GM23248 (cell line): ENCODE results near the gene PRPH2. TPM values are rescaled to one million over a fixed set of nuclear protein-coding genes. Genes with fewer than 3 reads are reported as not detected.
"Not testable (repeated sequence)": the region's sequence is repeated elsewhere in the genome, so short reads cannot be mapped to it uniquely, and the experiment has no call there.

Source experiments
- DNase-seq: peaks from one replicate; pipeline ENCODE4 v3.0.0-alpha.2; 2015
- H2AFZ ChIP-seq: fragments of 200-600 bp; sonication (generic); 2 replicates; pipeline ENCODE4 v1.6.1; 2016; ENCODE audit warnings: antibody characterized with exemption
- H3F3A ChIP-seq: fragments of 200-600 bp; sonication (generic); 2 replicates; pipeline ENCODE4 v1.6.1; 2016; ENCODE audit warnings: mild to moderate bottlenecking, antibody characterized with exemption, mixed run types; ENCODE audit not compliant: insufficient read depth
- H3K27ac ChIP-seq: fragments of 200-600 bp; sonication (generic); 2 replicates; pipeline ENCODE4 v1.5.1; 2016; ENCODE audit warnings: mild to moderate bottlenecking
- H3K27me3 ChIP-seq: fragments of 200-600 bp; sonication (generic); replicated peaks from 2 replicates; pipeline ENCODE4 v1.6.1; 2016; ENCODE audit warnings: mild to moderate bottlenecking; ENCODE audit not compliant: insufficient read depth
- H3K36me3 ChIP-seq: fragments of 200-600 bp; sonication (generic); 2 replicates; pipeline ENCODE4 v1.6.1; 2016; ENCODE audit warnings: low read depth, mild to moderate bottlenecking
- H3K4me1 ChIP-seq: fragments of 200-600 bp; sonication (generic); 2 replicates; pipeline ENCODE4 v1.6.1; 2016; ENCODE audit warnings: mild to moderate bottlenecking; ENCODE audit not compliant: insufficient read depth
- H3K4me2 ChIP-seq: fragments of 200-600 bp; sonication (generic); one replicate; pipeline ENCODE4 v1.6.1; 2016; ENCODE audit warnings: mild to moderate bottlenecking; ENCODE audit not compliant: unreplicated experiment
- H3K4me3 ChIP-seq: fragments of 200-600 bp; sonication (generic); 2 replicates; pipeline ENCODE4 v1.5.1; 2016; ENCODE audit warnings: mild to moderate bottlenecking
- H3K79me2 ChIP-seq: fragments of 200-600 bp; sonication (generic); 2 replicates; pipeline ENCODE4 v1.6.1; 2016; ENCODE audit warnings: mild to moderate bottlenecking; ENCODE audit not compliant: insufficient read depth
- H3K9ac ChIP-seq: fragments of 200-600 bp; sonication (generic); 2 replicates; pipeline ENCODE4 v1.6.1; 2016; ENCODE audit warnings: mild to moderate bottlenecking
- H3K9me2 ChIP-seq: fragments of 200-600 bp; sonication (generic); 2 replicates; pipeline ENCODE4 v1.6.1; 2016; ENCODE audit warnings: mixed run types, mild to moderate bottlenecking, moderate library complexity; ENCODE audit not compliant: insufficient read depth
- H3K9me3 ChIP-seq: fragments of 200-600 bp; sonication (generic); one replicate; pipeline ENCODE4 v1.6.1; 2017; ENCODE audit warnings: low read depth
- H4K20me1 ChIP-seq: fragments of 200-600 bp; sonication (generic); 2 replicates; pipeline ENCODE4 v1.6.0; 2016; ENCODE audit not compliant: insufficient read depth
- EZH2 ChIP-seq: fragments of 200-600 bp; sonication (generic); IDR thresholded peaks from 2 replicates; pipeline ENCODE4 v1.6.1; 2018; ENCODE audit warnings: antibody characterized with exemption, mild to moderate bottlenecking; ENCODE audit not compliant: insufficient read depth, poor library complexity, severe bottlenecking
- EZH2phosphoT487 ChIP-seq: fragments of 200-600 bp; sonication (generic); IDR thresholded peaks from 2 replicates; pipeline ENCODE4 v1.6.1; 2018; ENCODE audit warnings: antibody characterized with exemption, moderate library complexity, mild to moderate bottlenecking, low read depth; ENCODE audit not compliant: insufficient read depth
- WGBS, 2 experiments: methylation state at CpG; one replicate each; pipeline ENCODE4 v1.1.6; 2015 to 2017; ENCODE audit warnings: low lambda C conversion rate in 2 of 2, low coverage in 1 of 2; ENCODE audit errors: missing lambda C conversion rate in 2 of 2; 5-methylcytosine and 5-hydroxymethylcytosine counted together
- in situ Hi-C: fragments of 300-500 bp; cut with MboI; formaldehyde crosslinking; loops from 2 replicates; pipeline ENCODE4 v1.15.0; 2020
- polyA plus RNA-seq: library from polyadenylated mRNA; unstranded; fragments of >200 nt; fragmentation: Nextera tagmentation; extraction: Ambion mirVana; gene quantifications from 2 replicates; pipeline ENCODE4 v1.2.1, GENCODE V29; 2016
- total RNA-seq: library from RNA; depleted of rRNA; stranded (reverse); fragments of >200 nt; shearing (Covaris generic); gene quantifications from 2 replicates; pipeline ENCODE4 v1.2.3, GENCODE V29; 2014

PRPH2 gene
- total and polyA plus RNA-seq, 2 experiments from 2014 or later = 1.5 to 1.7 TPM

DNA sequence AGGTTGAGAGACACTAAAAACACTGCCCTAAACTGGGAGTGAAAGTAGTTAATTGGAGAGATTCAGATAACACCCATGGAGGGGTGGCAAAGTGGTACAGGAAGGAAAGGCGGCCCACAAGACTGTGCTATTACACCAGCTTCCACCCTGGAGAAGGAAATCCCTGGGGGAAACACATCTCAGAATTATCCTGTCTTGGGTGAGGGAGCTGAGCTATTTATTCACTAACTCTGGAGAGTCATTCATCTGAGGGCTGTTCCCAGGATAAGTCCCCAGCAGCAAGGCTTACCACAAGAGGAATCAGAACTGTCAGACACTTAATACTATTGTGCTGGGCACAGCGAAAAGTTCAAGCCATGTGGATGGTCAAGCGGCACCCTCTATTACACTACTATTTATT, 13.6 kb upstream of the PRPH2 start:
- H3K27ac ChIP-seq = no peak overlapping the region
- no peaks in the 10 kb centered on the region for H3K27me3 ChIP-seq
- H3K36me3 ChIP-seq = no peaks in the 10 kb centered on the region
- H2AFZ ChIP-seq = no peak overlapping the region
- no peak overlapping the region for H3K9ac ChIP-seq
- peaks cover 3% of the 10 kb centered on the region; the same call in 1 of the 2 replicates for H3K4me1 ChIP-seq
- H3F3A ChIP-seq = no peaks in the 10 kb centered on the region
- no peak overlapping the region for H3K4me3 ChIP-seq
- WGBS, 2 experiments = 61 to 72% methylated on average over 3 of the region's 3 CpGs
- no peaks in the 10 kb centered on the region for H3K9me3 ChIP-seq
- no peak for DNase-seq
- H3K79me2 ChIP-seq = no peaks in the 10 kb centered on the region
- H3K4me2 ChIP-seq = no peak overlapping the region
- in situ Hi-C loops = no loop called here
- no peaks in the 10 kb centered on the region for H3K9me2 ChIP-seq
- H4K20me1 ChIP-seq = no peaks in the 10 kb centered on the region
- TF ChIP-seq EZH2 = no peak
- TF ChIP-seq EZH2phosphoT487 = no peak

DNA sequence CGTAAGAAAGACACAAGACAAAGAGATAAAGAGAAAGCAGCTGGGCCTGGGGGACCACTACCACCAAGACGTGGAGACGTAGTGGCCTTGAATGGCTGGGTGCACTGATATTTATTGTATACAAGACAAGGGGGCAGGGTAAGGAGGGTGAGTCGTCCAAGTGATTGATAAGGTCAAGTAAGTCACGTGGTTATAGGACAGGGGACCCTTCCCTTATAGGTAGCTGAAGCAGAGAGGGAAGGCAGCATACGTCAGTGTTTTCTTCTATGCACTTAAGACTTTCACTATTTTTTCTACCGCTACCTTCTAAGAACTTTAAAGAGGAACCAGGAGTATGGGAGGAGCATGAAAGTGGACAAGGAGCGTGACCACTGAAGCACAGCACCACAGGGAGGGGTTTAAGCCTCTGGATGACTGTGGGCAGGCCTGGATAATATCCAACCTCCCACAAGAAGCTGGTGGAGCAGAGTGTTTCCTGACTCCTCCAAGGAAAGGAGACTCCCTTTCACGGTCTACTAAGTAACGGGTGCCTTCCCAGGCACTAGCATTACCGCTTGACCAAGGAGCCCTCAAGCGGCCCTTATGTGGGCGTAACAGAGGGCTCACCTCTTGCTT, 11.6 kb upstream of the PRPH2 start:
- H3K4me3 ChIP-seq, in situ Hi-C loops, H2AFZ ChIP-seq, H3K4me1 ChIP-seq, H3F3A ChIP-seq, H3K36me3 ChIP-seq, H4K20me1 ChIP-seq, H3K4me2 ChIP-seq, H3K9ac ChIP-seq, H3K27ac ChIP-seq, H3K79me2 ChIP-seq, H3K9me3 ChIP-seq, DNase-seq, H3K9me2 ChIP-seq, H3K27me3 ChIP-seq: not testable (repeated sequence)
- WGBS, 2 experiments = 68 to 73% methylated on average over 13 of the region's 13 CpGs

GRCh38 chr6:42729731-42730130, 7.3 kb upstream of the PRPH2 start:
- no peak overlapping the region for H3K9ac ChIP-seq
- peaks cover 24% of the 10 kb centered on the region for H3K4me1 ChIP-seq
- DNase-seq = peak; percentile 80
- in situ Hi-C loops = no loop called here
- H3K36me3 ChIP-seq = no peaks in the 10 kb centered on the region
- H3K9me2 ChIP-seq = no peaks in the 10 kb centered on the region
- peaks cover 13% of the 10 kb centered on the region for H3F3A ChIP-seq
- no peak overlapping the region for H3K4me3 ChIP-seq
- peak overlapping the region; percentile 29; the same call in 1 of the 2 replicates for H2AFZ ChIP-seq
- H4K20me1 ChIP-seq = no peaks in the 10 kb centered on the region
- no peaks in the 10 kb centered on the region for H3K9me3 ChIP-seq
- H3K79me2 ChIP-seq = 0 out of 2 replicates have a peak, but pooled peaks cover 7% of the 10 kb centered on the region
- no peak for TF ChIP-seq EZH2phosphoT487
- TF ChIP-seq EZH2 = no peak
- peak overlapping the region; percentile 51 for H3K27ac ChIP-seq
- WGBS, 2 experiments = 26 to 42% methylated on average over 2 to 3 of the region's 3 CpGs
- H3K27me3 ChIP-seq = no peaks in the 10 kb centered on the region
- no peak overlapping the region for H3K4me2 ChIP-seq

DNA sequence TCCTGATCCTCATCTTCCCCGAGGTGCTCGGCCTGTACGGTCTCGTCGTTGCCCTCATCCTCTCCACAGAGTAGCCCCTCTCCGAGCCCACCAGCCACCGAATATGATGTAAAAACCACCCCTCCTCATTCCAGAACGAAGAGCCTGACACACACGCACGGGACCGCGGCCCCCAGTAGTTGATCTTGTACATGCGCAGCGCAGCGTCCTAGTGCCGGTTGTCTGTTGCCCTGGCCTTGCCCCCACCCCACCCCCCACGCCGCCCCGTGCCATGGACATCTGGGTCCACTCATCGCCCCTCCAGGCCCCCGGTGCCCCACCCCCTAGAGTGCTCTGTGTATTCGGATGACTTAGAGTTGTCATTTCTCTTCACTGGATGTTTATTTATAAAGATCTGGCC, 5.2 kb upstream of the PRPH2 start:
- Histone ChIP-seq H3K27ac (peak overlapping the region; percentile 91), H3K36me3 (no peaks in the 10 kb centered on the region), H3K27me3 (no peaks in the 10 kb centered on the region), H2AFZ (peak overlapping the region; percentile 95), H3K4me3 (peak overlapping the region; percentile 71), H4K20me1 (no peaks in the 10 kb centered on the region), H3K79me2 (0 out of 2 replicates have a peak, but pooled peaks cover 7% of the 10 kb centered on the region), H3K9me3 (no peaks in the 10 kb centered on the region), H3F3A (peaks cover 13% of the 10 kb centered on the region), H3K9me2 (no peaks in the 10 kb centered on the region), H3K4me2 (peak overlapping the region; percentile 89), H3K9ac (peak overlapping the region; percentile 81), H3K4me1 (peaks cover 24% of the 10 kb centered on the region)
- in situ Hi-C loops = no loop called here
- no peak for TF ChIP-seq EZH2phosphoT487
- no peak for TF ChIP-seq EZH2
- 8 to 14% methylated on average over 17 to 20 of the region's 22 CpGs for WGBS, 2 experiments
- DNase-seq = peak; percentile 47
